NCI-H748 treated with DMSO at 0.1 percent for 48 hours (cell line): Measurements from ENCODE around the gene CCDC13.
"Not testable (repeated sequence)": the region's sequence is repeated elsewhere in the genome, so short reads cannot be mapped to it uniquely, and the experiment has no call there.

Source experiments
- DNase-seq: peaks from one replicate; lab custom pipeline; 2025; lab: John Stamatoyannopoulos, UW

The CCDC13 gene, protein sequence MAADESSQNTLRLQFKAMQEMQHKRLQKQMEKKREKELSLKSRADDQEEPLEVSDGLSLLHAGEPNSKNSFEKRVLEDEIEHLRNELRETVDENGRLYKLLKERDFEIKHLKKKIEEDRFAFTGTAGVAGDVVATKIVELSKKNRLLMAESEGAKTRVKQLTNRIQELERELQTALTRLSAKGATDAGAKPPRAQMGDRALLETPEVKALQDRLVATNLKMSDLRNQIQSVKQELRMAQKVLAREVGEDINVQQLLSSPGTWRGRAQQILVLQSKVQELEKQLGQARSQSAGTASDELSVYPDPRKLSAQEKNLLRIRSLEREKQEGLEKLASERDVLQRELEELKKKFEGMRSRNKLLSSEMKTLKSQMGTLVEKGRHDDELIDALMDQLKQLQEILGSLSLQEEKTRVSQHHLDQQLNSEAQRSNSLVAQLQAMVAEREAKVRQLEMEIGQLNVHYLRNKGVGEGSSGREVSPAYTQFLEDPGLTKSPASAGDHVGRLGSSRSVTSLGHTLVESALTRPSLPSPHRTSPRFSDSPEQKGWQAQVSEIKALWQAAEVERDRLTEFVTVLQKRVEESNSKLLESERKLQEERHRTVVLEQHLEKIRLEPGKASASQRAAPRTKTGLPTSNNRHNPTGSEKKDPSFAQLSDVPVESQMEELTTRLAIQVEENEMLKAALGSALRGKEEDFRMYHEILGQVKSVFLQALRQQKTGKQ

DNA sequence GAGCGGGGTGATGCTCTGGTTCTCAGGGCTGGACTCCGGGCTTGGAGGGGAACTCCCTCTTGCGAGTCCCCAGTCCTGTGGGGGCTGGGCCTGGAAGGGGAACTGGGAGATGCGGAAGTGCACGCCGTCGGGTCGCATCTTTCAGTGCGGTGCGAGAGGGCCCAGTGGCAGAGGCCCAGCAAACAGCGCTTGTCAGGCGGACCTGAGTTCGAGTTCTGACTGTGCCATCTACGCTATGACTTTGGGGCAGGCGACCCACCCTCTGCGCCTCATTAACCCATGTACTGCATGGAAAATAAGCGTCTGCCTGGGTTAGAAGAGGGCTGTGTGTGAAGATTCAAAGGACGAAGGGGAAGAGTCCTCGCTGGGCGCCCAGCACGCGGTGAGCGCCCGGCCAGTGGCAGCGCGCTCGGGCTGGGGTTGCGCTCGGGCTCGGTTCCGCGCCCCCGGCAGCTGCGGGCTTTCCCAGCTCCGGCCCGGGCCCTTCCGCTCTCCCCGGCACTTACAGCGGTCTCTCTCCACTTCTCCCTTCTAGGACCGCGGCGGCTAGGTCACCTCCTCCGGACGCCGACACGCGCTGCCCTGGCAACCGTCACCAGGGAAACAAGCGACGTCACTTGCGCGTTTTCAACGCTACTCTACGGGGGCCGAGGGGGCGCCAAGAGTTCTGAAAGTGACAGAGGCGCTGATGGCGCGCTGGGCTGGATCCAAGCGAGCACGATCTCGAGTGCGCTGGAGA is at the start of gene CCDC13:
CCDC13 (minus strand) TSS at position 584 of the 739 bp plus-strand sequence. CDS start 14,908 bp downstream, outside the sequence.
- peak; percentile 77 for DNase-seq

DNA sequence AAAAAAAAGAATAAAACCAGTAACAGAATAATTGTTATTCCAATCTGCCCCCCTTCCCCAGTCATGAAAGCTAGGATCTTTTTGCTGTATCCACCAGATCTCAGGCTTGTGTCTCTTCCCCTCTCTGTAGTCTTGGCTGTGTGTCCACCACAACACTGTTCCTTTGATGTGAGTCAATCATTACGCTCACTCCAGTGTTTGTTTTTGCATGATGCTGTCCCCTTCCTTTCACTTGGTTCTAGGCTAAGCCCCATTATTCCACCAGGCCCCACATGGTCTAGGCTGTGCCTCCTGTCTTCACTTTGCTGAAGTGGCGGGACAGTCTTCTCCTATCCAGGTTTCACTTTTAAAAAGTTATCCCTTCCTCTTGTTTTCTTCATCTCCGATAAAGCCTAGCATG is 49.8 kb upstream of the CCDC13 start:
- no peak for DNase-seq

DNA sequence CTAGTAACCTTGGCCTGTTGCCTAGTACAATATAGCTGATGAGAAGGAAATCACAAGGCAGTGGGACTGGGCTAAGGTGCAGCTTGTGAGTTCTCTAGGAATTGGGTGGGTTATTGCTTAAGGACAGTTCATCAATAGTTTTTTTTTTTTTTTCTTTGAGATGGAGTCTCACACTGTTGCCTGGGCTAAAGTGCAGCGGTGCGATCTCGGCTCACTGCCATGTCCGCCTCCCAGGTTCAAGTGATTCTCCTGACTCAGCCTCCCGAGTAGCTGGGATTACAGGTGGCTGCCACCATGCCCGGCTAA is 47.6 kb upstream of the CCDC13 start:
- DNase-seq: no peak

DNA sequence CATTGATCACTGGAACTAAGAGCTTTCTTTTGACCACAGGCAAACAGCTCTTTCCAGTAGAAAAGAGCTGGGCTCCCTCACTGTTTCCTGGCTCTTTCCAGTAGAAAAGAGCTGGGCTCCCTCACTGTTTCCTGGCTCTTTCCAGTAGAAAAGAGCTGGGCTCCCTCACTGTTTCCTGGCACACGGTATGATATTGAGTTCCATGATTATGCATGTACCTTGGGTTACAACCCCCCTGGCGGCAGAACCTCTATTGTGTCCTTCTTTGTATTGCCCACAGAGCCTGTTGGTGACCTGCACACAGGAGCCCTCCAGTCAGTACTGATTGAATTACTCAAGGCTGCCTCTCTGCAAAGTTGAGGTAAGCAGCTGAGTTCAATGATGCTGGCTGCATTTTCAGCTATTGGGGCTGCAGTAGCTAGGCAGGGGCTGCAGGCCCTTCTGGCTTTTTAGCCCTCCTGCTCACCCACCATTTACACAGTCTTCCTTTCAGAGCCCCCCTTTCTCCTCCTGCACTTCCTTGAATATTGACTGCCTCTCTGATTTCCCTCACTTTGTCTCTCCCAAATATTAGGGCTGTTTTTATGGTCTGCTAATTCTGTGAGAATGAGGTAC is 46.4 kb upstream of the CCDC13 start:
- peak; percentile 85 for DNase-seq

DNA sequence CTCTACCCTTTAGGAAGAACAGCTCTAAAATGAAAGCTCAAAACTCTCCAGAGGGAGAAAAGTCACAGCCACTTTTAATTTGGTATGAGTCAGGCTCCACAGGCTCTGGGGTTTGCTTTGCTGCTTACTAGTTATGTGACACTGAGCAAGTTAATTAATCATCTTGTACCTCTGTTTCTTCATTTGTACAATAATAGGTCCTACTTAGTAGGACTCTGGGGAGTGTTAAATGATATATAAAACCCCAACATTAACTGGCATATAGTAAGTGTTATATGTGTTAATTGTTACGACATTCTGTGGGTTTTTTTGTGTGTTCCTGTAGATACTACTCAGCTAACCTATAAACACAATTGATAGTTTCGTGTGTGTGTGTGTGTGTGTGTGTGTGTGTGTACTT is 42.8 kb upstream of the CCDC13 start:
- no peak for DNase-seq

DNA sequence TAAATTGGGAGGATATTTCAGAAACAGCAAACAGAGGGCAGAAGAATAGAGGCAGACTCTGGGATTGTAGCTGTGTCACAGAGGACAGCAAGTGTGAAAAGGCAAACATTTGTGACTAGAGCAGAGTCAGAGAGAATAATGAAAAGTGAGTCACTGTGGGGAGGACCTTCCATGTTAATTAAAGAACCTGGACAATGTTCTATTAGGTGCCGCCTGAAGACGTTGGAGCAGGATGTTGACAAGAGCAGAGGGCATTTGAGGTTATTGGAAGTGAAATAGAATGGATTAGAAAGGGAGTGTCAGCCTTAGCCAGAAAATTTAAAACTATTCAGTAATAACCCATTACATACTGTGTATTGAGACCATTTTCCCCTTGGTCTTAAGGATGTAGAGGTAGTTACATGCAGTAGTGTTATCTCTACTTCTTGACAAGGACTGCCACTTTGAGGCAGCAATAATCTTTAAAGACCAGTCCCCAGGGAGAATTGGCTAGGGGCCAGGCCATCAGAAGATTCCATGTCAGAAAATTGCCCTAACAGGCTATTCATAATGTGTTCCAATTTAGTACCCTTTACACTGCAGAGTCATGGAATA is 42.0 kb upstream of the CCDC13 start:
- DNase-seq: peak; percentile 36

DNA sequence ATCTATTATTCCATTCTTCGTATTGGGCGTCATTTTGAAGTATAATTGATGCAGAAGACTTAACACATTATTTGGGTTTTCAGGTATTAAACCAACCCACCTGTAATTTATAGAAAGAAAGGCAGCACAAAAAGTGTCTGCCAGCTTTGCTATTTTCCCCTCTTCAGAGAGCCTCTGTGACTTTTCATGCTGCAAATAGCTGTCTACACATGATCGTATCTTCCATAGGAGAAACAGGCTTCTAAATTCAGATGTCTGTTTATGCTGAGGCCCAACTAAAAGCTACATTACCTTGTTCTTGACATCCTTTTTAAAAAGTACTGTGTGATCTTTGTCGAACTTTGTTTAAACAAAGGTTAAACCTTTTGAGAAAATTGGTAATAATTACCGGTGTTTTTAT is 41.2 kb upstream of the CCDC13 start:
- no peak for DNase-seq

DNA sequence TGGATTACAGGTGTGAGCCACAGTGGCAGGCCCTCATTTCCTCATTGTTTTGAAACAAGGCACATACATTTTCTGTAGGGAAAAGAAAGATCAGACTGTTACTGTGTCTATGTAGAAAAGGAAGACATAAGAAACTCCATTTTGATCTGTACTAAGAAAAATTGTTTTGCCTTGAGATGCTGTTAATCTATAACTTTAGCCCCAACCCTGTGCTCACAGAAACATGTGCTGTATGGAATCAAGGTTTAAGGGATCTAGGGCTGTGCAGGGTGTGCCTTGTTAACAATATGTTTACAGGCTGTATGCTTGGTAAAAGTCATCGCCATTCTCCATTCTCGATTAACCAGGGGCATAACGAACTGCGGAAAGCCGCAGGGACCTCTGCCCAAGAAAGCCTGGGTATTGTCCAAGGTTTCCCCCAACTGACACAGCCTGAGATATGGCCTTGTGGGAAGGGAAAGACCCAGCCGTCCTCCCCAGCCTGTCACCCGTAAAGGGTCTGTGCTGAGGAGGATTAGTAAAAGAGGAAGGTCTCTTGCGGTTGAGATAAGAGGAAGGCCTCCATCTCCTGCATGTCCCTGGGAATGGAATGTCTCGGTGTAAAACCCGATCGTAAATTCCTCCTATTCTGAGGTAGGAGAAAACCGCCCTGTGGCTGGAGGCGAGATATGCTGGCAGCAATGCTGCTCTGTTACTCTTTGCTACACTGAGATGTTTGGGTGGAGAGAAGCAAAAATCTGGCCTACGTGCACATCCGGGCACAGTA is 38.2 kb upstream of the CCDC13 start:
- not testable (repeated sequence) for DNase-seq

DNA sequence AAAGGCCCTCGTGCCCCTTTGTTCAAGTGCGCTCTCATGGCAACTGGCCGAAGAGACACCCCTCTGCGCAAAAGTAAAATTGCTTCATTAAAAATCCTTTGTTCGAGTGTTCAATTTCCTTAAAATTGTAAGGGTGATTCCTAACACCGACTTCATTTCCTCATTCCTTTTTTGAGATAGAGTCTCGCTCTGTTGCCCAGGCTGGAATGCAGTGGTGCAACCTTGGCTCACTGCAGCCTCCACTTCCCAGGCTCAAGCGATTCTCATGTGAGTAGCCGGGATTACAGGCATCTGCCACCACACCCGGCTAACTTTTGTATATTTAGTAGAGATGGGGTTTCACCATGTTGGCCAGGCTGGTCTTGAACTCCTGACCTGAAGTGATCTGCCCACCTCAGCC is 37.7 kb upstream of the CCDC13 start:
- not testable (repeated sequence) for DNase-seq

DNA sequence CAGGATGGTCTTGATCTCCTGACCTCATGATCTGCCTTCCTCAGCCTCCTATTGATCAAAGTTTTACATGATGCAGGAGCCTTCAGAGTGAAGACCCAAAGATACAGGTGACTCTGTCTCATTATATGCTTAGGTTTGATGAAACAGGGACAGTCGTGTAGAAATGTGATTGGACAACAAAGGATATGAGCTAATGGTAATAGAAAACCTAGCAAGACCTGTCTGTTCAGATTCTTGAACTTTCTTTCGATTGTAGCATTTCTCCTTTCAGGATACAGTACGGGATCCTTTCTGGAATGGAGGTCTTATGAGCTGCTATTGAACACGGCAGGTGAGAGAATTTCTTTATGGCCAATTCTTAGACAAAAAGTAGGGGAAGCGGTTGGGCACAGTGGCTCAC is 36.1 kb upstream of the CCDC13 start, which contains the start of gene ACKR2:
ACKR2 (plus strand) TSS at position 244 of the 400 bp plus-strand sequence. CDS start 55,058 bp downstream, outside the sequence.
- DNase-seq: no peak

DNA sequence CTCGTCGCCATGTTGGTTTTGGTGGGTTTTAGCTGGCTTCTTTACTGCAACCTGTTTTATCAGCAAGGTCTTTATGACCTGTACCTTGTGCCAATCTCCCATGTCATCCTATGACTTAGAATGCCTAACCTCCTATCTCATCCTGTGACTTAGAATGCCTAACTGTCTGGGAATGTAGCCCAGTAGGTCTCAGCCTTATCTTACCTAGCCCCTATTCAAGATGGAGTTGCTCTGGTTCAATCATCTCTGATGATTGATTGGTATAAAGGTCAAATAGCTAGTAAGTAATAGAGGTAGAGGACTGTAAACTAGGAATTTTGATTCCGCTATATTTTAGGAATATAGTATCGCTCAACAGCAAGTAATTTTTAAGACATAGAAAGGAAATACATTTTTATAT is 34.9 kb upstream of the CCDC13 start:
- no peak for DNase-seq

DNA sequence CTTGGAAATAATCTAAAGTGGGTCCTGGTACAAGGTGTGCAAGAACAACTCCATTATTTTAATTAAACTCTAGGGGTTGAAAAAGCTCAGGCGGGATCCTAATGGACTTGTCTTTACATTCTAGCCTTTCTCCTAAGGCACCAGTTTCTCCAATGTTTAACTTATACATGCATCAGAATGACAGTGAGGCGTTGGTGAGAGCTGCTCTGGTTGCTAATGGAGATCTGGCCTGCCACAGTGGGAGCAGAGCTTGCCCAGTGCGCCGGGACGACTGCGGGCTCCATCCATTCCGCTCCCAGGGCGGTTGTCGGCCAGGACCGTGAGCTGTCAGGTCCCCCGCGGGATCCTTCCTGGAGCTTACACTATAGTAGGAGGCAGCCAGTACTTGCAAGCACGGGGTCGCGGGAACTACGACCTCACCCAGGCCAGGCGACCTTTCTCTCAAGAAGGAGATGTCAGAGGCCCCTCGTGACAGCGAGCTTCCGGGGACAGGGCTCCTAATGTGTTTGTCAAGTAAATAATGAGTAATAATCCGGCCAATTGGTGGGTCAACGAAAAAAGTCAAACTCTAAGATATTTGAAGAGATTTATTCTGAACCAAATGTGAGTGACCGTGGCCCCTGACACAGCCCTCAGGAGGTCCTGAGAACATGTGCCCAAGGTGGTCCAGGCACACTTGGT is 32.2 kb upstream of the CCDC13 start:
- DNase-seq: no peak

DNA sequence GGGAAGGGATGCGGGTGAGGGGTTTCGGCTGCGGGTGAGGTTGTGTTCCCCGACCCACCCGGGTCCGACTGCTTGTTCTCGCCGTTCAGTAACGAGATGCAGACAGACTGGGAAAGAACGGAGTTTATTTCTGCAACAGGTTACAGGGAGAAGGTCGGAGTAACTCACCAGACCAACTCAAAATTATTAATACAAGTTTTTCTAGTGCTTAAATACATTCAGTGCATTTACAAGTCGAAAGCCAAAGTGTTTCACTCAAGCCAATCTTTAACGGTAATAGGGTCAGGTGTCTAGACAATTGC is 31.7 kb upstream of the CCDC13 start:
- no peak for DNase-seq

DNA sequence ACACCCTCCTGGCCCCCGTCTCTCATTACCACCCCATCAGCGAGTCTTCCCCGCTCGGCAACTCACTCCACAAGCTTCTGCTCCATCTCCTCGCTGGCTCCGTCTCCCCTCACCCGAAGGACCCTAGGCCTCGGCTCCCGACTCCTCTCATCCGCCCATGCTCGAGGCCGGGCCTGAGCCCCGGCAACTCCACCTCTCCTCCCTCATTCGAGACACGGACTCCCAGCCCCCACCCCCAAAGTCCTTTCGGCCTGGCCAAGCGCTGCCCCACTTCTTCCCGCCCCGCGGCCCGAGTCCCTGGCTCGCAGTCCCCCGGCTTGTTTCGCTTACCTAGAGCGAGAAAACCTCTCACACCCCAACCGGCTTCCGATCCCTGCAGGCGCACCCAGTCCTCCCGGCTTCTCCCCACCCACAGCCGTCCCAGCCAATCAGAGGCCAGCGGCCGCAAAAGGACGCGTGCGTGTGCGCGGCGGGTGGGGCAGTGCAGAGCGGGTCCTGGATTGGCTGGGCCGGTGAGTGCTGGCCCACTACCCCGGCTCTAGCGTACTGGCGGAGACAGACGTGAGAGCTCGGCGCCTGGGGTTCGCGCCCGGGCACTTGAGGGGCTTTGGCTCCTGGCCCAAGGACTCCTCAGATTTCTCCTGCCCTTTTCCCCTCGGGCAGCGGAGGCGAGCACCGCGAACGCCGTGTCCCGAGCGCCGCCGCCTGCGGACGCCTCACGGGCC is 31.2 kb upstream of the CCDC13 start, which contains the start of gene HIGD1A:
HIGD1A (minus strand) TSS at position 385 of the 725 bp plus-strand sequence. CDS start 10,237 bp downstream, outside the sequence.
- peak; percentile 86 for DNase-seq

DNA sequence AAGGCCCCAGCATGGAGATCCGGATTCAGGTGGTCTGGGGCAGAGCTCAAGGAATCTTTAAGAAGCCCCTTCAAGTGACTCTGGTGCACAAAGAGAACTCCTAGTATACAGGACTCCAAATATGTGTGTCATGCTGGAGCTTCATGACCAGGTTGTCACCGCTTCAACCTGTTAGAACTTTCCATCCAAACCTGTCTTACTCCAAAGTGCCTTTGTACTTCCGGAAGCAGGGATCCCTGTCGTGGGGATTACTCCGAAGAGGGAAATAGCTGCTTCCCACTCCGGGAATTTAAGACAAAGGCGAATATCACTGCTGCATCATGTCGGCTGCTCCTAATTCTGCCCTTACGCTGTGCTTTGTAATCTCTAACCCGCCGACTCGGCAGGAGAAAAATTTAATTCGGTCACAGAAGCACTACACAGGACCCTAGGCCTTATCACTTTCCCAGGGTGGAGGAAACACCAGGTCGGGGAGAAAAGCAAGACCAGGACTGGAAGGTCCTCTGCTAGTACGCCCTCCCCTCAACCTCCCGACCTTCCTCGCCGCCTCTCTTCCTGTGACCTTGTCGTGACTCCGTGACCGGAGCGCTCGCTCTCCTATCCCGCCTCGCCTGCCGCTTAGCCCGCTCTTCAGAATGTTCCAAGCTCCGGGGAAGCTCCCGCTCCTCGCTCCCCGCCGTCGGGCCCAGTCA is 30.5 kb upstream of the CCDC13 start:
- DNase-seq: no peak

DNA sequence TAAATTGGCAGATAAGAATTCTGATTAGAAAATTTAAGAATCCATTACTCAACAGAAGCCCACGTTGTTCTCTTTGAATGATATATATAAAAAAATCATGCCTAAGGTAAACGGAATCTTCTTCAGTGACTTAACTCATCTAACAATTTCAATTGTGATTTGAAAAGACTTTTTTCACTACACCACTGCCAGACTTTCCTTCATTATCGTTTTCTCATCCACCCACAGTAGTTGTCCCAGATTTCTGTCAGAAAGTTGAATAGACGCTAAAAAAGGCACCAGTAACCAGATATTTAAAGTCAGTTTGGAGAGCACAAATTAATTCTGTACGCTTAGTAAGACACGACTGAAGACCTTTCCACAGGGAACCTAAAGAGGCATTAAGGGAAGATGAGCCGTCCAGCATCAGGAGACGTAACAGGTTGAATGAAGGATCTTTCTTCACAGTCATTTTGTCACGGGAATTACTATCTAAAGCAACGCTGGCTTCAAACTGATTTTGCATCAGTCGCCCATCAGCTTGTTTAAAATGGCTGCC is 29.9 kb upstream of the CCDC13 start:
- no peak for DNase-seq

DNA sequence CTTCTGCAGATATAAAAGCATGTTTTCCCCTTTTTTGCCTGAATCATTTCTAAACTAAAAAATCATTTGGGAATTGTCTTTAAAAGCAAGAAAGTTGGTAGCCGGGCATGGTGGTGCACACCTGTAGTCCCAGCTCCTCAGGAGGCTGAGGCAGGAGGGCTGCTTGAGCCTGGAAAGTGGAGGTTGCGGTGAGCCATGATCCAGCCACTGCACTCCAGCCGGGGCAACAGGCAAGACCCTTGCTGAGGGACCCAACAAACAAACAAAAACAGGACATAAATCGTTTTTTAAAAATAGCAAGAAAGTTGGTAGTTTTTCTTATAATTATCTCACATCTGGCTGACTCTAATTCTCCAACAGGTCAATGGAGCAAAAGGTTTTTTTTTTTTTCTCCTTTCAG is 28.7 kb upstream of the CCDC13 start:
- DNase-seq: no peak

DNA sequence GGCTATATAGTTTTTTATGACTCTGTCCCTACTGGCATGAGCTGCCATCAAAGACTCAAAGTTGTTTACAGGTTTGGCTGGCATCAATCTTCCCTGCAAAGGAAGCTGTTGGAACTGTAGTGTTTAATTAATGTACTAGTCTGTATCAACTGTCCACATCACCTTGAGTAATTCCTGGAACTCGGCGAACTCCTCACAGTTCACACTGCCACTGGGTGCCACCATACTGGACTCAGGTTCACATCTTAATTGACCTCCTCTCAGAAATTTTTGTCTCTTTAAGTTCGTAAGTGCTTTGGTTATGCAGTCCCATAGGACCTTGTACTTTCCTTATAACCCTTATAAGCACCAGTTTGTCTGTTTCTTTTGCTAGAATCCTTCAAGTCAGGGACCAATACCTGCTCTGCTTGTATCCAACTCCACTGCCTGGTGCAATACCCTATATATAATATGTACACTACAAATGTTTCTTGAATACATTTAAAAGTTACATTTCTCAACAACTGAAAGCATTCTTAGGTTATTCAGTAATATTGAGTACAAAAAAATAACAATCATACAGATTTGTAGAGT is 28.1 kb upstream of the CCDC13 start:
- DNase-seq: no peak

DNA sequence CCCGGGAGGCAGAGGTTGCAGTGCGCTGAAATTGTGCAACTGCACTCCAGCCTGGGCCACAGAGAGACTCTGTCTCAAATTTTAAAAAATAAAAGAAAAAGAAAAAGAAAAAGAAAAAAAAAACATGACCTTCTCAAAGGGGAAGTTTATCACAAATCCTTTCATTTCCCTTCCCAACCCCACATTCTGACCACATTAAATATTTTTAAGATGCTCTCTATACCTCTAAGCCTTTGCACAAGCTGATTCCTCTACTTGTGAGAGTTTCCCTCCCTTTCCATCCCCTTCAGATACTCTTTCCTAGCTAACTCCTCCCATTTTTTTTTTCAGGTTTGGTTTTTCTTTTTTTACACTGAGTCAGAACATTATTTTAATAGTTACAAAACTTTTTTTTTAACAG is 27.2 kb upstream of the CCDC13 start:
- no peak for DNase-seq
